Transverse colon (tissue), 4 donors: ENCODE results near the gene RAB40B.
A peak's percentile ranks its signal among the peaks of the same experiment; 100 is the strongest.

Experiments used
- CTCF ChIP-seq, 5 experiments: fragments of 200-600 bp in 3 of 5; fragments of 450-650 bp in 2 of 5; sonication (generic) in 3 of 5; IDR thresholded peaks; 1 replicate in 2 of 5; 2 replicates in 3 of 5; pipeline ENCODE4 v1.5.1; 2016 to 2017; ENCODE audit warnings: antibody characterized with exemption in 5 of 5, inconsistent platforms in 3 of 5, mild to moderate bottlenecking in 2 of 5, moderate library complexity in 1 of 5
- EP300 ChIP-seq: sonication (generic); formaldehyde crosslinking; IDR thresholded peaks from one replicate; pipeline ENCODE4 v1.6.1; 2017; ENCODE audit warnings: antibody characterized with exemption, low read depth
- POLR2A ChIP-seq: fragments of 450-650 bp; IDR thresholded peaks from one replicate; pipeline ENCODE4 v1.6.1; 2016; ENCODE audit warnings: antibody characterized with exemption, mild to moderate bottlenecking, moderate library complexity
- POLR2AphosphoS5 ChIP-seq, 3 donors: sonication (generic); formaldehyde crosslinking; IDR thresholded peaks; one replicate each; pipeline ENCODE4 v1.6.1; 2016; ENCODE audit warnings: antibody characterized with exemption in 3 of 3

GRCh38 chr17:82647593-82648164 lies 50.8 kb downstream of the RAB40B start:
- TF ChIP-seq CTCF (IDR thresholded peaks at IDR 0.05) (peak in 3 of 5 experiments; percentile 18 to 38 (median 24)), POLR2A (no peak), EP300 (no peak), POLR2AphosphoS5 (IDR thresholded peaks at IDR 0.05) (no peak)
